ENCODE measurements around the gene FMN1.

FMN1 gene

GRCh38 chr15:32803631-32804030 is 390.9 kb downstream of the FMN1 start:
- Histone ChIP-seq H3K27ac (no peak overlapping the region), H2AFZ (no peak overlapping the region), H3K4me3 (ENCODE audit: low read depth, low read length) (no peak overlapping the region), H3K4me2 (ENCODE audit: low read length) (no peak overlapping the region), H3K9me3 (ENCODE audit: control insufficient read depth, low read length) (no peaks in the 10 kb centered on the region), H3K9ac (no peak overlapping the region), H3K79me2 (no peaks in the 10 kb centered on the region), H3K4me1 (no peaks in the 10 kb centered on the region), H3K27me3 (ENCODE audit: control insufficient read depth, insufficient read depth, low read length) (no peaks in the 10 kb centered on the region), H3K36me3 (ENCODE audit: control insufficient read depth, insufficient read depth, low read length) (no peaks in the 10 kb centered on the region)
- TF ChIP-seq, protein P1, sequence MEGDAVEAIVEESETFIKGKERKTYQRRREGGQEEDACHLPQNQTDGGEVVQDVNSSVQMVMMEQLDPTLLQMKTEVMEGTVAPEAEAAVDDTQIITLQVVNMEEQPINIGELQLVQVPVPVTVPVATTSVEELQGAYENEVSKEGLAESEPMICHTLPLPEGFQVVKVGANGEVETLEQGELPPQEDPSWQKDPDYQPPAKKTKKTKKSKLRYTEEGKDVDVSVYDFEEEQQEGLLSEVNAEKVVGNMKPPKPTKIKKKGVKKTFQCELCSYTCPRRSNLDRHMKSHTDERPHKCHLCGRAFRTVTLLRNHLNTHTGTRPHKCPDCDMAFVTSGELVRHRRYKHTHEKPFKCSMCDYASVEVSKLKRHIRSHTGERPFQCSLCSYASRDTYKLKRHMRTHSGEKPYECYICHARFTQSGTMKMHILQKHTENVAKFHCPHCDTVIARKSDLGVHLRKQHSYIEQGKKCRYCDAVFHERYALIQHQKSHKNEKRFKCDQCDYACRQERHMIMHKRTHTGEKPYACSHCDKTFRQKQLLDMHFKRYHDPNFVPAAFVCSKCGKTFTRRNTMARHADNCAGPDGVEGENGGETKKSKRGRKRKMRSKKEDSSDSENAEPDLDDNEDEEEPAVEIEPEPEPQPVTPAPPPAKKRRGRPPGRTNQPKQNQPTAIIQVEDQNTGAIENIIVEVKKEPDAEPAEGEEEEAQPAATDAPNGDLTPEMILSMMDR (IDR thresholded peaks at IDR 0.05) = no peak

- no peaks in the 10 kb centered on the region for H3K4me1 ChIP-seq
- H2AFZ ChIP-seq = no peak overlapping the region
- no peak overlapping the region for H3K9ac ChIP-seq
These were observed 392.1 kb downstream of the FMN1 start for GRCh38 chr15:32802286-32802936.

GRCh38 chr15:32799936-32800535 is 394.5 kb downstream of the FMN1 start:
- Histone ChIP-seq H3K9ac (no peak overlapping the region), H3K27ac (no peak overlapping the region), H3K4me2 (ENCODE audit: low read length) (no peak overlapping the region), H3K27me3 (ENCODE audit: control insufficient read depth, insufficient read depth, low read length) (no peaks in the 10 kb centered on the region), H3K9me3 (ENCODE audit: control insufficient read depth, low read length) (no peaks in the 10 kb centered on the region), H3K79me2 (no peaks in the 10 kb centered on the region), H3K4me3 (ENCODE audit: low read depth, low read length) (no peak overlapping the region), H3K36me3 (ENCODE audit: control insufficient read depth, insufficient read depth, low read length) (no peaks in the 10 kb centered on the region), H2AFZ (no peak overlapping the region), H3K4me1 (no peaks in the 10 kb centered on the region)
- TF ChIP-seq, protein P1 (IDR thresholded peaks at IDR 0.05) = no peak

More at GRCh38 chr15:32802286-32802936, 392.1 kb downstream of the FMN1 start:
- Histone ChIP-seq H3K79me2 (no peaks in the 10 kb centered on the region), H3K36me3 (ENCODE audit: control insufficient read depth, insufficient read depth, low read length) (no peaks in the 10 kb centered on the region), H3K27me3 (ENCODE audit: control insufficient read depth, insufficient read depth, low read length) (no peaks in the 10 kb centered on the region), H3K4me2 (ENCODE audit: low read length) (no peak overlapping the region), H3K27ac (no peak overlapping the region), H3K9me3 (ENCODE audit: control insufficient read depth, low read length) (no peaks in the 10 kb centered on the region), H3K4me3 (ENCODE audit: low read depth, low read length) (no peak overlapping the region)
- TF ChIP-seq, protein P1 (IDR thresholded peaks at IDR 0.05) = no peak

DNA sequence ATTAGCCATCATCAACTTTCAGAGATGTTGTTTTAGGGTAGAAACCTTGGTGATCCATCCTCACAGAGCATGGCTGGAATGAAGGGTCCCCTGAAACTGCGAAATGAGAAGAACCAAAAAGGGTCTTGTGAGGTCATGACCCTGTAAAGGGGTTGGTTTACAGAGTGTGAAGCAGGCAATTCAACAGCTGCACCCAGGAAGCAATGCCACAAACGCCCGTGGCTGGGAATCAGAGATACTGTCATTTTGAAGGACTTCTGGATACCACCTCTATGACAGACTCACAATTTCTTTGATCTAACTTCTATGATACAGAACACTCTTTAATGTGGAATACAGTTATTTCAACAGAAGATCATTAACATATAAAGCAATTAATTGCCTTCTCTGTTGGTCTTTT is 397.7 kb downstream of the FMN1 start:
- no peak overlapping the region for H3K27ac ChIP-seq
- H3K4me3 ChIP-seq (ENCODE audit: low read depth, low read length) = no peak overlapping the region
- no peak overlapping the region for H3K4me2 ChIP-seq (ENCODE audit: low read length)
- H3K36me3 ChIP-seq (ENCODE audit: control insufficient read depth, insufficient read depth, low read length) = no peaks in the 10 kb centered on the region
- no peaks in the 10 kb centered on the region for H3K4me1 ChIP-seq
- no peaks in the 10 kb centered on the region for H3K27me3 ChIP-seq (ENCODE audit: control insufficient read depth, insufficient read depth, low read length)
- H3K9ac ChIP-seq = no peak overlapping the region
- no peaks in the 10 kb centered on the region for H3K9me3 ChIP-seq (ENCODE audit: control insufficient read depth, low read length)
- no peaks in the 10 kb centered on the region for H3K79me2 ChIP-seq
- TF ChIP-seq, protein P1 (IDR thresholded peaks at IDR 0.05) = no peak
- H2AFZ ChIP-seq = no peak overlapping the region

GRCh38 chr15:32794973-32795372 is 399.5 kb downstream of the FMN1 start:
- no peaks in the 10 kb centered on the region for H3K27me3 ChIP-seq (ENCODE audit: control insufficient read depth, insufficient read depth, low read length)
- H2AFZ ChIP-seq = no peak overlapping the region
- TF ChIP-seq, protein P1 (IDR thresholded peaks at IDR 0.05) = no peak
- H3K79me2 ChIP-seq = no peaks in the 10 kb centered on the region
- H3K36me3 ChIP-seq (ENCODE audit: control insufficient read depth, insufficient read depth, low read length) = no peaks in the 10 kb centered on the region
- no peak overlapping the region for H3K9ac ChIP-seq
- H3K9me3 ChIP-seq (ENCODE audit: control insufficient read depth, low read length) = no peaks in the 10 kb centered on the region
- H3K4me1 ChIP-seq = no peaks in the 10 kb centered on the region
- no peak overlapping the region for H3K27ac ChIP-seq
- no peak overlapping the region for H3K4me2 ChIP-seq (ENCODE audit: low read length)
- no peak overlapping the region for H3K4me3 ChIP-seq (ENCODE audit: low read depth, low read length)

All from parathyroid adenoma (tissue), 2 donors.